HCT116 (cell line): Measurements from ENCODE around the gene SON.

Experiments used
- CEBPB ChIP-seq: IDR thresholded peaks from 2 replicates; pipeline ENCODE4 v1.6.1; 2012; ENCODE audit warnings: low read depth
- CTCF ChIP-seq, 3 experiments: fragments of 200-600 bp in 1 of 3; sonication (generic) in 1 of 3; IDR thresholded peaks in 2 of 3; conservative IDR thresholded peaks in 1 of 3; 2 replicates each; pipeline ENCODE4 v1.5.1; 2012 to 2017; ENCODE audit warnings: low read depth in 2 of 3, low read length in 2 of 3, antibody characterized with exemption in 1 of 3, borderline replicate concordance in 1 of 3, control low read depth in 1 of 3, mild to moderate bottlenecking in 1 of 3, mixed read lengths in 1 of 3, mixed run types in 1 of 3, moderate library complexity in 1 of 3; ENCODE audit not compliant: insufficient read depth in 1 of 3
- EZH2 ChIP-seq: fragments of 200-600 bp; sonication (generic); IDR thresholded peaks from 2 replicates; pipeline ENCODE4 v1.6.1; 2017; ENCODE audit warnings: antibody characterized with exemption, mixed run types
- MAX ChIP-seq: IDR thresholded peaks from 2 replicates; pipeline ENCODE4 v1.6.1; 2012
- RAD21 ChIP-seq: IDR thresholded peaks from 2 replicates; pipeline ENCODE4 v1.6.1; 2012; ENCODE audit warnings: low read depth, mild to moderate bottlenecking
- SRF ChIP-seq: IDR thresholded peaks from 2 replicates; pipeline ENCODE4 v1.6.1; 2012; ENCODE audit warnings: low read depth
- TCF7L2 ChIP-seq: IDR thresholded peaks from 2 replicates; pipeline ENCODE4 v1.7.0; 2011; ENCODE audit warnings: borderline replicate concordance, inconsistent platforms; ENCODE audit not compliant: insufficient read depth, insufficient read length; ENCODE audit errors: extremely low read depth

GRCh38 chr21:33537212-33537611, 5.6 kb upstream of the SON start:
- no peak for TF ChIP-seq CTCF (IDR thresholded peaks at IDR 0.05 in 2 of 3, conservative IDR thresholded peaks at IDR 0.05 in 1 of 3; ENCODE audit: borderline replicate concordance in 1 of 3, insufficient read depth in 1 of 3, low read depth in 2 of 3, low read length in 2 of 3)
- TF ChIP-seq RAD21 = no peak
- TF ChIP-seq TCF7L2 = no peak
- no peak for TF ChIP-seq CEBPB
- TF ChIP-seq MAX = no peak
- TF ChIP-seq EZH2 = no peak
- no peak for TF ChIP-seq SRF
